Central memory CD8-positive, alpha-beta T cell (primary cell): Measurements from ENCODE around the gene UBE2D2.

Experiments
- ATAC-seq: fragments of 150-1000 bp; cut with Tn5 transposase; replicated peaks from 2 replicates; pipeline ENCODE4 v1.10.0; 2022; ENCODE audit warnings: mild to moderate bottlenecking, moderate FRiP score, moderate number of reproducible peaks; ENCODE audit not compliant: poor library complexity, severe bottlenecking; ENCODE audit errors: extremely low read depth
- DNase-seq, 2 donors: peaks; one replicate each; pipeline ENCODE4 v3.0.0; 2021; ENCODE audit warnings: low spot score in 2 of 2
- H3K27ac Mint-ChIP-seq: one replicate; pipeline ENCODE4 v1.8.0; 2022; ENCODE audit warnings: low read depth, mild to moderate bottlenecking, moderate library complexity, mixed read lengths
- H3K27me3 Mint-ChIP-seq: one replicate; pipeline ENCODE4 v1.8.0; 2022; ENCODE audit warnings: mixed read lengths
- H3K36me3 Mint-ChIP-seq: one replicate; pipeline ENCODE4 v1.8.0; 2022; ENCODE audit warnings: mild to moderate bottlenecking, moderate library complexity, mixed read lengths; ENCODE audit not compliant: insufficient read depth
- H3K4me1 Mint-ChIP-seq: one replicate; pipeline ENCODE4 v1.8.0; 2022; ENCODE audit warnings: mixed read lengths
- H3K4me3 Mint-ChIP-seq: one replicate; pipeline ENCODE4 v1.8.0; 2022; ENCODE audit warnings: mild to moderate bottlenecking, moderate library complexity, mixed read lengths
- H3K9me3 Mint-ChIP-seq: one replicate; pipeline ENCODE4 v1.8.0; 2022; ENCODE audit warnings: mixed read lengths

Gene UBE2D2

DNA sequence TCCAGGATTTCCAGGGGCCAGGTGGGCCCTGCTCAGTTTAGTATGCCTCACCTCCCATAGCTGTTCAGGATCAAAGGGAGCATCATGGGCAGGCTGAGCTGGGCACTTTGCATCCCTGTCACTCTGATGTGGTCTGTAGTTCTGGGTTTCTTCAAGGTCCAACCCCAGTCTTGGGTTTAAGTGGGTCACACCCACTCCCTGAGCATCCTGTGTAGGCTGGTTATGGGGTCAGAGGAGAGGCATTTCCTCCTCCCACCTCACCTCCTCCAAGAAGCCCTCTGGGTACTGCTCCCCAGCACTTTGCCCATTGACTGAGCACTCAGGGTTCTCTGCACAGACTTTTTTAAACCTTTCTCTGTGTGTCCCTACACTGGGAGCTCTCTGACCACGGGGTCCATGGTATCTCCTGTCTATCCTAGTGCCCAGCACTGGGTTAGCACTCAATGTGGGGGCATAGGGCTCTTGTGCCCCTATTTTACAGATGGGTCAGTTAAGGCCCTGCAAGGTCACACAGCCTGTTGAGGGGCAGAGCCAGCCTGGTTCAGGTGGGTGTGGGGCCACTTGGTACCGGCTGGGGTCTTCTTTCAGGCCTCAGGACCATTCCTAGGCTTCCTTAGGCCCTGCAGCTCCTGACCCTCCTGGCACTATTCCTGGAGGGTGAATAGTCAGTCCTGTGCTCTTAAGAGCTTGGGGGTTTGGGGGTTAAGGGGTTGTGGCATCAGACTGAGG, 106.0 kb downstream of the UBE2D2 start:
- Mint-ChIP-seq H3K4me3 (peak overlapping the region; percentile 80), H3K36me3 (peaks cover 7% of the 10 kb centered on the region), H3K9me3 (no peaks in the 10 kb centered on the region), H3K4me1 (peaks cover 52% of the 10 kb centered on the region), H3K27ac (peak overlapping the region; percentile 63), H3K27me3 (no peaks in the 10 kb centered on the region)
- DNase-seq: no peak
- no peak for ATAC-seq

DNA sequence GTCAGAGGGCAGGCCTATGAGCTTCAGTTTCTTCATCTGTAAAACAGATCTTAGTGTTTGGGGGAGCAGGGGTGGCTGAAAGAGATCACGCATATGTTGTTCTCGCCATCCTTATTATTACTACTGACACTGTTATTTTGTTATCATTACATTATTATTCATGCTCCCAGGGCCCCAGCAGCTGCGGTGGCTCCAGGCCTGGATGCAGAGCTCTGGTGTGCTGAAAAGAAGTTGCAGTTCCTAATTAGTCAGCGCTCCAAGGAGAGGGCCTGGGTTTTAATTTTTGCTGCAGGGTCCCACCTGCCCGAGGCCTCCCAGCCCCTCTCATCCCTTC, 106.6 kb downstream of the UBE2D2 start:
- ATAC-seq (no peak), DNase-seq (no peak)
- Mint-ChIP-seq H3K4me1 (peaks cover 53% of the 10 kb centered on the region), H3K27me3 (no peaks in the 10 kb centered on the region), H3K36me3 (peaks cover 7% of the 10 kb centered on the region), H3K9me3 (no peaks in the 10 kb centered on the region), H3K27ac (peak overlapping the region; percentile 63), H3K4me3 (peak overlapping the region; percentile 80)

DNA sequence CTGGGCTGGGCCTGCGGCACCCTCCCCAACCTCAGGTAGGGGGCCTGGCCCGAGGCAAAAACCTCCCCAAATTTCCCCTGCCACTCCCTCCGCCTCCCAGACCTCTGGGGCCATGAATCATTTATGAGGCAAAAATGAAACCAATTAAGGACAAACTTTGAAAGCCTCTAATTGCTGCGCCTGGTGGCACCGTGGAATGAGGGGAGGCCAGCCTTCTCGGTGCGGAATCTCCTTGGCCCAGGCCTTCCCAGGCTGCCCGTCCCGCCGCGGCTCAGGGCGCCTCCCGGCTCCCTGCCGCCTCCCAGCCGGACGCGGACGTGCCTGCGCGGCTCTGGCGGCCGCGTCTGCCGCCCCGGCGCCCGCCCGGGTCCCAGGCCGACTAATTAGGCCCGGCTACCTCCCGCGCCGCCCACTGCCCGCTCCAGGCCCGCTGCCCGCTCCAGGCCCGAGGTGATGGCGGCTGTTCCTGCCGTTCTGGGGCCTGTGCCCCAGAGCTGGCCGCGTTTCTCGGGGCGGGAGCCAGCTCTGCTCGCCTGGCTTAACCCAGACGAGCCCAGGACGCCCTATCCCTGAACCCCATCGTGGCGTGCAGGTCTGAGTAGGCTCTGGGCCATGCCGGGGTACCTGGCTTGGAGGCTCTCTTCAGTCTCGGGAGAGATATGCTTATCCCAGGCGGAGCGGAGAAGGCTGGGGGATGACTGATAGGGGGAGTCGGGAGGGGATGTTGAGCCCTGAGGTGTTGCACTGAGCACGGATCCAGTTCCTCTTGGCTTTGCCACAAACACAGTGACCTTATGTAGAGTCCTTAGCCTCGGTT, 107.1 kb downstream of the UBE2D2 start:
- H3K4me1 Mint-ChIP-seq: peaks cover 49% of the 10 kb centered on the region
- peak overlapping the region; percentile 80 for H3K4me3 Mint-ChIP-seq
- H3K9me3 Mint-ChIP-seq: no peaks in the 10 kb centered on the region
- no peak for DNase-seq
- peak; percentile 24 for ATAC-seq
- peaks cover 7% of the 10 kb centered on the region for H3K36me3 Mint-ChIP-seq
- peak overlapping the region; percentile 63 for H3K27ac Mint-ChIP-seq
- H3K27me3 Mint-ChIP-seq: no peaks in the 10 kb centered on the region

DNA sequence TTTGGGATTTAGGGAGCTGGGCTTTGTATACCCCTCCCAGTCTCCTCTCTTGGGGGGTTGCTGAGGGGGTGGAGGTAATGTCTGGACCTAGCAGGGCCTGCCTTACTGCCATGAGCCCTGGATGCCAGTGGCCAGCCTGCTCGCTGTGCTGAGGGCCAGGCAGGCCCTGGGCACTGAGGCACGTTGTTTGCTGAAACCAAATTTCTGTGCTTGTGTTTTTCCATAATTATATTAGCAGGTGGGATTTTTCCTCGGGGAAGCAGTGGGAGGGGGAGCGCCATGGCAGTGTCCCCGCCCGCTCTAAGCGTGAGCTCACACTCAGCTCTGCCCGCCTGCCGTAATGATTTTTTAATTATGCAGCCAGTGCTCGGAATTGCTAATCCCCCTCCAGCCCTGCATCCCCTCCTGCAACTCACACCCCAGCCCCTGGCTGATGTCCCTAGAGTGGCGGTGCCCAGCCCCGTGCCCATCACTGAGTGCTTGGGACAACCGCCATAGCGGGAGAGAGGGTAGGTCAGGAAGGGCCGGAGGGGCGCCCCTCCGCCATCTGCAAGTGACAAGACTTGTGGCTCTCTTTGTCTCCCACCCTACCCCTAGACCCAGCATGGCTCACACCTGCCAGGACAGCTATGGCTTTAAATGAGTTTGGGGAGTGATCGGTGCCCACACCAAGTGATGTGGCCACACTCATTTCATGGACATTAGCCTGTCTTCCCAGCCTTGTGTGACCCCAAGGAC, 108.0 kb downstream of the UBE2D2 start:
- Mint-ChIP-seq H3K27me3 (no peaks in the 10 kb centered on the region), H3K4me1 (peaks cover 49% of the 10 kb centered on the region), H3K4me3 (peak overlapping the region; percentile 80), H3K9me3 (no peaks in the 10 kb centered on the region), H3K27ac (peak overlapping the region; percentile 63), H3K36me3 (peaks cover 8% of the 10 kb centered on the region)
- DNase-seq (no peak), ATAC-seq (no peak)

DNA sequence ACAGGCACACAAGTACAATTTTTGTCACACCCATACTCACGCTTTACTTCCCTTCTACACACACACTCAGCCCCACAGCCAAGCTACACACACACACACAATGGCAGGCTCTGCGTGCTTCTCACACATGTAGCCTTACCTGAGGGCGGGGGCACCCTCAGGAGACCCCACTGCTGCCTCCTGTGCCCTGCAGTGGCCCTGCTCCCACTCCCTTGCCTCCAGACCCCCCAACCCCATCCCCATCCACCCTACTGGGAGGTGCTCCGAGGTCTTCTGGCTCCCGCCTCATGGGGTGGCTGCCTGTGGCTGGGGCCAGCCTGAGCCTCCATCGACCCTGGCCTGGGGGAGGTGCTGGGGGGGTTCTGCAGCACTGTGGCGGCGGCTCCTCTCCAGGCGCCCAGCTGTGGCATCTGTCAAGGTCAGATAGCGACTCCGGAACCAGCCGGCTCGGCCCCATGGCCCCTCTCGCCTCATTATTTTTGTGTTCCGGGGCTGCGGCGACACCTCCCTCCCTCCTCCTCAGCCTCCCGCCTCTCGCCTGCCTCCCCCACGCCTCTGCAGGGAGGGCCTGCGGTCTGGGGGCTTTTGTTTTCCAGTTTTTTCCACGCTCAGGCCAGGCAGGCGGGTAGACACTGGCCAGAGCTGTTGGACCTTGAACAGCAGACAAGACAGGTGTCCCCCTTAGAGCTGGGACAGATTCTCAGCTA, 108.7 kb downstream of the UBE2D2 start:
- Mint-ChIP-seq H3K4me3 (peak overlapping the region; percentile 80), H3K9me3 (no peaks in the 10 kb centered on the region), H3K4me1 (peaks cover 51% of the 10 kb centered on the region), H3K27ac (peak overlapping the region; percentile 63), H3K27me3 (no peaks in the 10 kb centered on the region), H3K36me3 (peaks cover 8% of the 10 kb centered on the region)
- ATAC-seq: peak; percentile 44
- DNase-seq: no peak

DNA sequence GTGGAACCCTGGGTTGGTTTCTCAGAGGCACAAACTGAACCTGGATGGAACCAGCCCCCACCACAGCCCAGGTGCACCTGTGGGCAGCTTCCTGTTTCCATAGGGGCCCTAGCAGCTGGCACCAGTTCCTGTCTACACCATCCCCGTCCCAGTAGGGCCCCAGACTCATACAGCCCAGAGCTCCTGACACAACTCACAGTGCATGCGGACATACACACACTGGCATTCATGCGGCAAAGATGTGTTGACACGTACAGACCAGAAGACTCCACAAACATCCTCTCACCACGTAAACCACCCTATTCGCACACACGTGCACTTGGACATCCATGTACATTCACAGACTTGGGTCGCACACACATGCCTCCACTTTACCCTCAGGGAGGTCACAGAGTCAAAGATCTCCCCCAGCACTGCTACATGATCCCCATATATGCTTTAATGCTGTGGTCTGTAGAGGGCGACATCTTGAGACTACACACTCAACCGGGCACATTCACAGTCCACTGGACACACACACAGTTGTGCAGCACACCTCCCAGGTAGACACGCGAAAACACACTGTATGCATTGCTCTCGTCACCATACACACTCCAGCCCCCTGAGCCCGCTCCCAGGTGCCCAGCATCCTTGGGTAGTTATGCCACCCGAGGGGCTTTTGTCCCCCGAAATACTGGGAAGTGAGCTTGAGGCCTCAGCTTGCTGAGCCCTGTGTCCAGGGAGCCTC, 109.4 kb downstream of the UBE2D2 start:
- no peaks in the 10 kb centered on the region for H3K9me3 Mint-ChIP-seq
- H3K36me3 Mint-ChIP-seq: peaks cover 8% of the 10 kb centered on the region
- DNase-seq (peak in 1 of 2 donors; percentile 29), ATAC-seq (peak; percentile 48)
- peak overlapping the region; percentile 80 for H3K4me3 Mint-ChIP-seq
- H3K27ac Mint-ChIP-seq: peak overlapping the region; percentile 63
- no peaks in the 10 kb centered on the region for H3K27me3 Mint-ChIP-seq
- H3K4me1 Mint-ChIP-seq: peaks cover 54% of the 10 kb centered on the region

DNA sequence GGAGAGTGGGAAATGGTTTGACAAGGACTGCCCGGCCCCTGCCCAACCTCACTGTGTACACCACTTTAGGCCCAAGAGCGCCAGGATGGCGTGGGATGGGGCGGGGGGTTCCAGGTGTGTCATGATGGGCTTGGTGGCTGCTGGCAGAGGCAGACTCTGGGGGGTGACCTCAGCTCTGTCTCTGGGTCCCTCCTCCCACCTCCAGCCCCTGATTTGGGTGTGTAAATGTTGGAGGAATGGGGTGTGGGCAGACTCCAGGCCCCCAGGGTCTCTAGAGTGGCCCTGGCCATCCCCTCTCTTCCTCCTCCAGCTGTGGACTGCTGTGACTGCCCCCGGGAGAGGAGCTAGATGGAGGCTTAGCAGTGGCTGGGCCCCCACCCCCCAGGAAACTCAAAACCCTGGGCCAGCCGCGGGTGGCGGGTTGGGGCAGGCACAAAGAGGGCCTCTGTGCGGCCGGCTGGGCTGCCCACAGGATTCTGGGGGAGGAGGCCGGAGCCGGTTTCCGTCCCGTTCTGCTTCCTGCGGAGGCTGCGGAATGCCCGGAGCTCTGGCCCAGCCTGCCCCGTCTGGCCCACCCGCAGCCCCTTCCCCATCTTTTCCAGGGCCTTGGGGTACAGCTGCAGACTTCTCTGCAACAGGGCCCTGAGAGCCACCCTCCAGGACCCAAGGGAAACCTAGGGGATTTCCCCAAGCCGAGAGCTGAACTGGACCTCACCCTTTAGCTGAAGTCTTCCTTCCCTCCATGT, 110.1 kb downstream of the UBE2D2 start:
- Mint-ChIP-seq H3K27ac (peak overlapping the region; percentile 84), H3K27me3 (no peaks in the 10 kb centered on the region), H3K9me3 (no peaks in the 10 kb centered on the region), H3K4me3 (peak overlapping the region; percentile 80), H3K4me1 (peaks cover 52% of the 10 kb centered on the region), H3K36me3 (peaks cover 8% of the 10 kb centered on the region)
- ATAC-seq: no peak
- no peak for DNase-seq

DNA sequence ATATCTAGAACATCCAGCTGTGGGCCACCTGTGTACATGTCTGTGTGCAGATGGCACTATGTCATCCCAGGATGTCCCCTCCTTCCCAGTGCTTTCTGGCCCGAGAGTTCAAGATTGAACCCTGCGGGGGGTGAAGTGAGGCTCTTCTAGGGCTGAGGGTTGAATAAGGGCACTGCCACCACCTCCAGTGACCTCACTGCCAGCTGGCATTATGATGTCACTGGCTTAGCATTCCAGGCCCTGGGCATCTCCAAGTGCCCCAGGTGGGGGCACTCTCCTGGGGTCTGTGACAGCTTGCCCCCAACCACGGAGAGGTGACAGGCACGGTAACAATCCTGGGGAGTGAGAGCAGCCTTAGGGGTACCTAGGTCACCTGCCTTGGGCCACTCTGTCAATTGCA, 114.1 kb downstream of the UBE2D2 start:
- no peaks in the 10 kb centered on the region for H3K9me3 Mint-ChIP-seq
- H3K36me3 Mint-ChIP-seq: peaks cover 6% of the 10 kb centered on the region
- no peak overlapping the region for H3K4me3 Mint-ChIP-seq
- H3K4me1 Mint-ChIP-seq: peaks cover 34% of the 10 kb centered on the region
- ATAC-seq: no peak
- H3K27ac Mint-ChIP-seq: no peak overlapping the region
- no peak for DNase-seq
- H3K27me3 Mint-ChIP-seq: no peaks in the 10 kb centered on the region

DNA sequence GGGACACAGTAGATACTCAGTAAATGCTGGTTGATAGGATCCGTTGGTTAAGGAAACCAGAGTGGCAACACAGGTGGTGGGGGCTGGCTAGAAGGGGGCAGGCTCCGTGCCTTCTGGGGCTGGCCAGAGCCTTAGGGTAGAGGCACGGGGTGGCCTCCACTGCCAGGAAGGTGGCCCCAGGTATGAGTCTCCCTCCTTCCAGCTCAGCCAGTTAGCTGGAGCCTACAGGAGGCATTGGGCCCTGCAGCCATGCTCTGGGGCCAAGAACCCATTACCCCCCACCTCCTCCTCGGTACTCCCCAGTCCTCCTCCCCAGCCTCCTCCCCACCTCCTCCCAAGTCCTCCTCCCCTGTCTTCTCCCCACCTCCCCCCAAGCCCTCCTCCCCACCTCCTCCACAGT, 114.7 kb downstream of the UBE2D2 start:
- Mint-ChIP-seq H3K27ac (no peak overlapping the region), H3K4me1 (peaks cover 27% of the 10 kb centered on the region), H3K9me3 (no peaks in the 10 kb centered on the region), H3K27me3 (no peaks in the 10 kb centered on the region), H3K36me3 (peaks cover 1% of the 10 kb centered on the region), H3K4me3 (no peak overlapping the region)
- no peak for ATAC-seq
- no peak for DNase-seq

DNA sequence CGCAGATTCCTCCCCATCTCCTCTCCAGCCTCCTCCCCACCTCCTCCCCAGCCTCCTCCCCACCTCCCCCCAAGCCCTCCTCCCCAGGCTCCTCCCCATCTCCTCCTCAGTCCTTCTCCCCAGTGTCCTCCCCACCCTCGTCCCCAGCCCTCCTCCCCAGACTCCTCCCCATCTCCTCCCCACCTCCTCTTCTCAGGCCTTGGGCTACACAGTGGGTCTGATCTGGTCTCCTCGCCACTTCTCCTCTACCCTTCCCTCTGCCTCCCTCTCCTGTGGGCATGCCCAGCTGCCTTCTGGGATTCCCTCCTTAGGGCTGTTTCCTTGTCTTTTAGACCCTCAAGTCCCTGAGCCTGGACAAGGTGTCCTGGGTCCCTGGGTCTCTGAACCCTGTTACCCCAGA, 115.3 kb downstream of the UBE2D2 start:
- no peaks in the 10 kb centered on the region for H3K27me3 Mint-ChIP-seq
- H3K27ac Mint-ChIP-seq: peak overlapping the region; percentile 68
- DNase-seq (no peak), ATAC-seq (no peak)
- peaks cover 26% of the 10 kb centered on the region for H3K4me1 Mint-ChIP-seq
- H3K36me3 Mint-ChIP-seq: peaks cover 3% of the 10 kb centered on the region
- H3K9me3 Mint-ChIP-seq: no peaks in the 10 kb centered on the region
- H3K4me3 Mint-ChIP-seq: no peak overlapping the region

DNA sequence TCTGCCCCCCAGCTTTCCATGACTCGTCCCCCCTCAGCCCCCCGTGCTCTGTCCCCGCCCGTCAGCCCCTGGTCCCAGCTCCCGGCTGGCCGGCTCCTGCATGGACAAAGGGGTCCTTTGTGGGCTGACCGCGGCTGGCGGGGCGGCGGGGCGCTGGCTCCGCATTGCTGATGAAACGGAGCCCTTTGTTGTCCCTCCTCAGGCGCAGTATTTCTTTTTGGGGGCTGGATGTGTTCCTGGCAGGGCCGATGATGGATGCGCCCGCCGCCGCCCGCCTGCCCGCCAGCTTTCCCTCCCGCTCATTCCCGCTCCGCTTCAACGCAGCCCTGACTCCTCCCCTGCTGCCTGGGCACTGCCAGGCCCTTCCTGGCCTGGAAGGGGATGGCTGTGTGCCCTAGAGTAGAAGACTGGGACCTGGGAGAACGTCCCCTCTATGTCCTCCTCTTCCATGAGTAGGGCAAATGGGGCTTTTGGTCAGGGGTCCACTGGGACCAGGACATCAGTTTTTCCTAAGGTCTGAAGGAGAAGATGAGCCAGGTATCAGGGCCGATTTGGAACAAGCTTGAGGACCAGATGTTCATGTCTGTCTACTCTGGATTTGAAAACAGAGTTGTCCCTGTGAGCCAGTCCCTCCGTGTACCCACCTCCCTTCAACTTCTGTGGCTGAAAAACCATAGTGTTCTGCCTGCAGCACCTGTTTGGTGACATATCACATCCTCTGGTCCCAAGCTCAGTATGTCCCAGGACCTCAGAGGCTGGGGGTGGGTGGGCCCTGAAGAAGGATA, 116.0 kb downstream of the UBE2D2 start:
- DNase-seq (no peak), ATAC-seq (no peak)
- H3K27ac Mint-ChIP-seq: peak overlapping the region; percentile 68
- H3K4me3 Mint-ChIP-seq: no peak overlapping the region
- H3K9me3 Mint-ChIP-seq: no peaks in the 10 kb centered on the region
- H3K27me3 Mint-ChIP-seq: no peaks in the 10 kb centered on the region
- peaks cover 3% of the 10 kb centered on the region for H3K36me3 Mint-ChIP-seq
- peaks cover 21% of the 10 kb centered on the region for H3K4me1 Mint-ChIP-seq
